ENCODE results near the gene LCE2A.

LCE2A gene

GRCh38 chr1:152699746-152700145, 1.6 kb downstream of the LCE2A start:
- intact Hi-C loops (cut with micrococcal nuclease) = no loop called here
- H3K36me3 Mint-ChIP-seq (ENCODE audit: low read depth) = no peaks in the 10 kb centered on the region
- H3K9me3 Mint-ChIP-seq = no peaks in the 10 kb centered on the region
- no peaks in the 10 kb centered on the region for H3K27me3 Mint-ChIP-seq
- no peaks in the 10 kb centered on the region for H3K4me1 Mint-ChIP-seq (ENCODE audit: low read depth)
- no peak overlapping the region for H3K27ac Mint-ChIP-seq
- H3K4me3 Mint-ChIP-seq = no peak overlapping the region

GRCh38 chr1:152707860-152708259, 9.7 kb downstream of the LCE2A start, which contains the start of gene LCE4A:
Gene LCE4A (plus strand): TSS chr1:152708160. CDS start chr1:152709076, 916 bp downstream.
- H3K4me1 Mint-ChIP-seq (ENCODE audit: low read depth) = no peaks in the 10 kb centered on the region
- intact Hi-C loops (cut with micrococcal nuclease) = no loop called here
- no peaks in the 10 kb centered on the region for H3K36me3 Mint-ChIP-seq (ENCODE audit: low read depth)
- peaks cover 5% of the 10 kb centered on the region for H3K27me3 Mint-ChIP-seq
- H3K9me3 Mint-ChIP-seq = no peaks in the 10 kb centered on the region
- H3K27ac Mint-ChIP-seq = no peak within 1 kb of the TSS
- no peak within 1 kb of the TSS for H3K4me3 Mint-ChIP-seq

- H3K27me3 Mint-ChIP-seq = peaks cover 7% of the 10 kb centered on the region
- H3K4me1 Mint-ChIP-seq (ENCODE audit: low read depth) = no peaks in the 10 kb centered on the region
- H3K27ac Mint-ChIP-seq = no peak overlapping the region
- intact Hi-C loops (cut with micrococcal nuclease) = no loop called here
- H3K36me3 Mint-ChIP-seq (ENCODE audit: low read depth) = no peaks in the 10 kb centered on the region
- no peaks in the 10 kb centered on the region for H3K9me3 Mint-ChIP-seq
- no peak overlapping the region for H3K4me3 Mint-ChIP-seq
Observed at GRCh38 chr1:152718238-152718637, 20.1 kb downstream of the LCE2A start.

- no peaks in the 10 kb centered on the region for H3K9me3 Mint-ChIP-seq
- H3K4me1 Mint-ChIP-seq (ENCODE audit: low read depth) = no peaks in the 10 kb centered on the region
- no peak overlapping the region for H3K27ac Mint-ChIP-seq
- H3K36me3 Mint-ChIP-seq (ENCODE audit: low read depth) = no peaks in the 10 kb centered on the region
- H3K4me3 Mint-ChIP-seq = no peak overlapping the region
- H3K27me3 Mint-ChIP-seq = peaks cover 10% of the 10 kb centered on the region
- intact Hi-C loops (cut with micrococcal nuclease) = no loop called here
Observed at GRCh38 chr1:152725261-152725660, 27.1 kb downstream of the LCE2A start.

GRCh38 chr1:152728986-152729385, 30.8 kb downstream of the LCE2A start:
- Mint-ChIP-seq H3K36me3 (ENCODE audit: low read depth) (no peaks in the 10 kb centered on the region), H3K4me1 (ENCODE audit: low read depth) (no peaks in the 10 kb centered on the region), H3K9me3 (no peaks in the 10 kb centered on the region), H3K27ac (no peak overlapping the region), H3K4me3 (no peak overlapping the region), H3K27me3 (peaks cover 11% of the 10 kb centered on the region)
- intact Hi-C loops (cut with micrococcal nuclease) = no loop called here

- intact Hi-C loops (cut with micrococcal nuclease) = no loop called here
- Mint-ChIP-seq H3K4me3 (no peak overlapping the region), H3K27ac (no peak overlapping the region), H3K27me3 (peaks cover 20% of the 10 kb centered on the region), H3K36me3 (ENCODE audit: low read depth) (no peaks in the 10 kb centered on the region), H3K4me1 (ENCODE audit: low read depth) (no peaks in the 10 kb centered on the region), H3K9me3 (no peaks in the 10 kb centered on the region)
Observed at GRCh38 chr1:152735648-152736047, 37.5 kb downstream of the LCE2A start.

GRCh38 chr1:152737997-152738396, 39.9 kb downstream of the LCE2A start:
- intact Hi-C loops (cut with micrococcal nuclease) = no loop called here
- no peak overlapping the region for H3K27ac Mint-ChIP-seq
- H3K4me3 Mint-ChIP-seq = no peak overlapping the region
- no peaks in the 10 kb centered on the region for H3K4me1 Mint-ChIP-seq (ENCODE audit: low read depth)
- H3K27me3 Mint-ChIP-seq = peaks cover 22% of the 10 kb centered on the region
- H3K9me3 Mint-ChIP-seq = no peaks in the 10 kb centered on the region
- H3K36me3 Mint-ChIP-seq (ENCODE audit: low read depth) = no peaks in the 10 kb centered on the region

- Mint-ChIP-seq H3K4me1 (ENCODE audit: low read depth) (no peaks in the 10 kb centered on the region), H3K36me3 (ENCODE audit: low read depth) (no peaks in the 10 kb centered on the region), H3K27ac (no peak overlapping the region), H3K27me3 (peaks cover 19% of the 10 kb centered on the region), H3K9me3 (no peaks in the 10 kb centered on the region), H3K4me3 (no peak overlapping the region)
- intact Hi-C loops (cut with micrococcal nuclease) = no loop called here
Observed at GRCh38 chr1:152739841-152740240, 41.7 kb downstream of the LCE2A start.

GRCh38 chr1:152741656-152742055, 43.5 kb downstream of the LCE2A start:
- Mint-ChIP-seq H3K4me1 (ENCODE audit: low read depth) (no peaks in the 10 kb centered on the region), H3K4me3 (no peak overlapping the region), H3K27ac (no peak overlapping the region), H3K27me3 (peaks cover 21% of the 10 kb centered on the region), H3K36me3 (ENCODE audit: low read depth) (no peaks in the 10 kb centered on the region), H3K9me3 (no peaks in the 10 kb centered on the region)
- intact Hi-C loops (cut with micrococcal nuclease) = no loop called here

- no peaks in the 10 kb centered on the region for H3K36me3 Mint-ChIP-seq (ENCODE audit: low read depth)
- intact Hi-C loops (cut with micrococcal nuclease) = no loop called here
- no peaks in the 10 kb centered on the region for H3K9me3 Mint-ChIP-seq
- H3K4me1 Mint-ChIP-seq (ENCODE audit: low read depth) = no peaks in the 10 kb centered on the region
- H3K27ac Mint-ChIP-seq = no peak overlapping the region
- no peak overlapping the region for H3K4me3 Mint-ChIP-seq
- peaks cover 17% of the 10 kb centered on the region for H3K27me3 Mint-ChIP-seq
Observed at GRCh38 chr1:152743371-152744145, 45.4 kb downstream of the LCE2A start.

GRCh38 chr1:152745289-152745704, 47.2 kb downstream of the LCE2A start:
- H3K4me1 Mint-ChIP-seq (ENCODE audit: low read depth) = no peaks in the 10 kb centered on the region
- H3K27me3 Mint-ChIP-seq = peaks cover 14% of the 10 kb centered on the region
- H3K4me3 Mint-ChIP-seq = no peak overlapping the region
- no peak overlapping the region for H3K27ac Mint-ChIP-seq
- intact Hi-C loops (cut with micrococcal nuclease) = no loop called here
- no peaks in the 10 kb centered on the region for H3K36me3 Mint-ChIP-seq (ENCODE audit: low read depth)
- H3K9me3 Mint-ChIP-seq = no peaks in the 10 kb centered on the region

GRCh38 chr1:152745765-152746444, 47.8 kb downstream of the LCE2A start:
- H3K9me3 Mint-ChIP-seq = no peaks in the 10 kb centered on the region
- H3K27me3 Mint-ChIP-seq = peaks cover 16% of the 10 kb centered on the region
- no peak overlapping the region for H3K27ac Mint-ChIP-seq
- no peaks in the 10 kb centered on the region for H3K36me3 Mint-ChIP-seq (ENCODE audit: low read depth)
- H3K4me1 Mint-ChIP-seq (ENCODE audit: low read depth) = no peaks in the 10 kb centered on the region
- no peak overlapping the region for H3K4me3 Mint-ChIP-seq
- intact Hi-C loops (cut with micrococcal nuclease) = no loop called here

- Mint-ChIP-seq H3K27ac (no peak overlapping the region), H3K4me3 (no peak overlapping the region), H3K9me3 (no peaks in the 10 kb centered on the region), H3K4me1 (ENCODE audit: low read depth) (no peaks in the 10 kb centered on the region), H3K36me3 (ENCODE audit: low read depth) (no peaks in the 10 kb centered on the region), H3K27me3 (peaks cover 20% of the 10 kb centered on the region)
- intact Hi-C loops (cut with micrococcal nuclease) = no loop called here
Observed at GRCh38 chr1:152747831-152748230, 49.7 kb downstream of the LCE2A start.

Data from dendritic cell treated with granulocyte-macrophage colony-stimulating factor and Interleukin-4, amounts not matched to agents 40 ng/mL and 50 ng/mL, for 4 days (primary cell).